Stimulated activated CD8-positive, alpha-beta memory T cell treated with anti-CD3 and anti-CD28 coated beads, Interleukin-12 subunit alpha, Interleukin-12 subunit beta, amount 100 ng/mL, for 4 hours (primary cell): Measurements from ENCODE around the gene NCEH1.

Experiments
- DNase-seq: peaks from one replicate; pipeline ENCODE4 v3.0.0-alpha.2; 2020; ENCODE audit warnings: low read depth

NCEH1 gene

DNA sequence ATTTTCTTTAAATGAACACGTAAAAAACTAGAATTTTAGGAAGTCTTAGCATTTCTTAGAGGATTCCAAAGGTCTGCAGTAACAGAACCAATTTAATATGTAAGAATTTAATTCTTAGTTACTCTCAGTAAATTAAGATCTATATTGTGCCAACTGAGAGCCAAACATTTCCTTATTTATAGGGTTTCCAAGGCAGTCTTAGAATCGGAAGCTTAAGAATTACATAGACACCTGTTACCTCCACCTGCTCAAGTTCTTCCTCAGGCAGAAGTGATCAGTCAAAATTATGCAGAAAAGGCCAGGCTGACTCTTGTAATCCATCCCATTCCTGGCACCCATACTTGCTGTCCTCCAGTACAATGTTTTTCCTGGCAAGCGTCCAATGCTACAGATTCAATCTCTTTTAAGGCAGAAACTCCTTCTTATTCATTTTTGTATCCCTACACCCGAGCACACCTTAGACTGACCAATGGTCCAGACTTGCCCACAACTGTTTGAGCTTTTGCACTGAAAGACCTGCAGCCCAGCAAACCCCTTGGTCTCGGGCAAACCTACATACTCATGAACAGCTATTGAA lies 64.3 kb downstream of the NCEH1 start:
- no peak for DNase-seq

DNA sequence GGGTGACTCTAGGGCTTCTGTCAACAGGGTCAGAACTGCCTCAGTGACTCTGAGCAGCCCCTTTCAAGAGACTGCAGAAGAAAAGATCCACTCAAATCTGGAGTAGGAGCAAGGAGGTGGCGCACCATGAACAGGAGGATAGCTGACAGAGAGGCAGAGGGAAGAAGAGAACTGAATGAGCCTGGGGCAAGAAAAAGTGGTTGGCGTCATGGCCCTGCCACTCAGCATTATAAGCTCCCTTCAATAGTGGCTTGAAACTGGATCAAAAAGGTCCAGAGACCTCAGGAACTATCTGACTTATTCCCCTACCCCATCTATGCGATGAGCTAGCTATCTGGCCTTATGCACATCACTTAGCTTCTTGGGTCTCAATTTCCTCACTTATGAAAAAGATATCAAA lies 66.6 kb downstream of the NCEH1 start:
- no peak for DNase-seq

DNA sequence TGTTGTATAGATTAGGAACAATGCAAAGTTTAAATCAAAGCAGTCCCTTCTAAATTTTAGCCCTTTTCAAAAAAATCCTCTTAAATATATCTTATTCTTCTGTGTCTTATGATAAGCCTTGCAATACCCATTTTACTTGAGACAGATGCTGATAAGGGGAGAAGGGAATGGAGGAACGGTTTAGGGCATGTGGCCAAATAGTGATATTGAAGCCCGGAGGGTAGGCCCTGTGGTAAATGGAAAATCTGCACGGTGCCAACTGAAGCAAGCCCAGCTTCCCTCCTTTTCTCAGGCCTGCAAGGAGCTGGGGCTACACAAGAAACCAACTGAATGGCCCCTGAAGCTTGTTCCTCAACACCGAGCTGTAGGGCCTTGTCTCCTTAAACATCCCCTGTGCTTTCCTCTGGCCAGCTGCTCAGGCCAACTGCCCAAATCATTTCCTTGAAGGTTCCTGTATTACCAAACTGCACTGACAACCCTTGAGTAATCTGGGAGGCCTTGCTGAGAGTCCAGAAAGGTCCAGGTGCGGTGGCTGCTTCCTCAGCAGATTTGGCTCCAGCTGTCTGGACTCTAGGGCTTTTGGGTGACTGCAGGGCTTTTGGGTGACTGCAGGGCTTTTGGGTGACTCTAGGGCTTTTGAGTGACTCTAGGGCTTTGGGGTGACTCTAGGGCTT lies 67.2 kb downstream of the NCEH1 start:
- no peak for DNase-seq

DNA sequence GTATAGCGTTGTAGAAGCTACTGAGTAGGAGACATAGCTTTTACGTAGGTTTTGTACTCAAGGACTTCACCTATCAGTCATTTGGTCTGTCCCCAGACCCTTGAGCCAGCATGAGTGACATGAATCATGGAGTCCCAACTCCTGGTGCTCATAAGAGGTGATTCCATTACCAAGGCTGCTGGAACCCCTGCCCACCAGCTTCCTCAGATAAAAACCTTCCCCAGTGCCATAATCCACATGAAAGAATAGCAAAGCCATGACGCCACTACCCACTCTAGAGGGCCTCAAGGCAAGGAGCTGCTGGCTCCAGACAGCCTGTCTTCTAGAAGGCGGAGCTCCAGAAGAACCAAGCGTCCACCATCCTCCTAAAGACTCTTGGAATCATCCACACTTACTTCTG lies 69.6 kb downstream of the NCEH1 start:
- DNase-seq = no peak

DNA sequence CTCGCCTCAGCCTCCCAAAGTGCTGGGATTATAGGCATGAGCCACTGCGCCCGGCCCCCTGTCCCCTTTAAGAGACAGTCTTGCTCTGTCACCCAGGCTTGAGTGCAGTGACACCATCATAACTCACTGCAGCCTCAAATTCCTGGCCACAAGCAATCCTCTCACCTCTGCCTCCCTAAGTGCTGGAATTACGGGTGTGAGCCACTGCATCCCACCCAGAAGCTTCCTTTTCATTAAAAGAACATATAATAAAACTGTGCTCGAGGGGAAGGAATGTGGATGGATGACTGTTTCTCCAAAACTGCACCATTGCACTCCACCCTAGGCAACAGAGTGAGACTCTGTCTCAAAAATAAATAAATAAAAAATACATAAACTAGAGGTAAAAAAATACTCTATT lies 70.1 kb downstream of the NCEH1 start:
- DNase-seq = no peak

DNA sequence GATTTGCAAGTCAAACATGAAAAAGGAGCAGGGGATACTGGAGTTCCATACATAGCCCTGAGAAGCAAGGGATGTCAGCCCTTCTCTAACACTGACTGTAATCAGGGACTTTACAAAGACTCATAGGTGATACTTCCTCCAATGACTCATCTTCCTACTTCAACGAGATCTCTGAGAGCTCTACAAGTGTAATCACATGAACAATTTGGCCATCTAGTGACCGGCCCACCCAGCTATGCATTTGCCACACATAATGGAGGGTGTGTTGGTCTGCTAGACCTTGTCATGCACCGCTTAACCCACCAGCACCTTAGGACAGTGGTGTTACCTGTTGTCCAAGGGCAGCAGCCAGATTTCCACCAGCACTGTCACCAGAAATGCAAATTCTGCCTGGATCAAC lies 75.3 kb downstream of the NCEH1 start:
- DNase-seq = no peak

DNA sequence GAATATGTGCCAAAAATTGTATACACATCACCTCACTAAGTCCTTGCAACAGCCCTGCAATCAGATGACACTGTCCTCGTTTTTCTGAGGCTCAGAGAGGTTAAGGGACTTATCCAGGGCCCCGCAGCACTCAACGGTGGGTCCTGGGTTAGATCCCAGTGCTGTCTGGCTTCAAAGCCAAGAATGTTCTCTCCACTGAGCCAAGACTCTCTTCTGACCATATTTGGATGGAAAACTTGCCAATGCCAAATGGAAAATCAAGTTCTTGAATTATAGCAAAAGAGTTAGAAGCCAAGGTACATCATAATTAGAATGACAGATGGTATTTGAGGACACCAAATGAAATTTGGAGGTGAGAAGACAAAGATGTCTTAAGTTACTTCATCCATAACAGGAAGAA lies 75.9 kb downstream of the NCEH1 start:
- no peak for DNase-seq

DNA sequence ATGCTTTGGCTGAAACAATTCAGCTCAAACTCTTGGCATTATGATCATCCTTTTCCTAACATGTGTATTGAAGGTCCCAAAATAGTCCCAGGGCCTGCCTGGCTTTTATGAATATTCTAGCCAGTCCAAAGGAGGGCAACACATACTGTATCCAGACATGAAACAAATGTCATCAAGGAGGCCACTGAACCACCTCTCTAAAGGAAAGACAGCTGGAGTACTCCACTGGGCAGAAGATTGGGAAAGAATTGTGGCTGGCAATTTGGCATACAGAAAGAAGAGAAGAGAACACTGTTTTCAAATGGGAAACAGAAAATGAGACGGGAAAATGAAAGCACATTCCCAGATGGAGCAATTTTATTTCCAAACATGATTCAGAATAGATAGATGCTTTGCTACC lies 80.6 kb downstream of the NCEH1 start:
- DNase-seq = no peak

DNA sequence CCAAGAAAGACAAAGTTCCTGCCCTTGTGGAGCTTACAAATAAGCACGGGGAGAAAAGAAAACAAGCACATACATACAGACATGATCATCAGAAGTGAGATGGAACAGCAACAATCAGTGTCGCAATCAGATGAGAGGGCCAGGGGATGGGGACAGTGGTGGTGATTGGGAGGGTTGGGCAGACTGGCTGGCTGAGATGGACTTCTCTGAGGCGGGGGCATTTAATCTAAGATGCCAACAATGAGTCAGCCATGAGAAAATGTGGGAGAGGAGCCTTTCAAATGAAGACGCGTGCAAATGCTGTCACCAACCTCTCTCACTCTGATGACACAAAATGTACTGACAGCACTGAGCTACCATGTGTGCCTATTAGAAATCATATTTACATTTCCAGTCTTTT lies 81.4 kb downstream of the NCEH1 start:
- DNase-seq = no peak

DNA sequence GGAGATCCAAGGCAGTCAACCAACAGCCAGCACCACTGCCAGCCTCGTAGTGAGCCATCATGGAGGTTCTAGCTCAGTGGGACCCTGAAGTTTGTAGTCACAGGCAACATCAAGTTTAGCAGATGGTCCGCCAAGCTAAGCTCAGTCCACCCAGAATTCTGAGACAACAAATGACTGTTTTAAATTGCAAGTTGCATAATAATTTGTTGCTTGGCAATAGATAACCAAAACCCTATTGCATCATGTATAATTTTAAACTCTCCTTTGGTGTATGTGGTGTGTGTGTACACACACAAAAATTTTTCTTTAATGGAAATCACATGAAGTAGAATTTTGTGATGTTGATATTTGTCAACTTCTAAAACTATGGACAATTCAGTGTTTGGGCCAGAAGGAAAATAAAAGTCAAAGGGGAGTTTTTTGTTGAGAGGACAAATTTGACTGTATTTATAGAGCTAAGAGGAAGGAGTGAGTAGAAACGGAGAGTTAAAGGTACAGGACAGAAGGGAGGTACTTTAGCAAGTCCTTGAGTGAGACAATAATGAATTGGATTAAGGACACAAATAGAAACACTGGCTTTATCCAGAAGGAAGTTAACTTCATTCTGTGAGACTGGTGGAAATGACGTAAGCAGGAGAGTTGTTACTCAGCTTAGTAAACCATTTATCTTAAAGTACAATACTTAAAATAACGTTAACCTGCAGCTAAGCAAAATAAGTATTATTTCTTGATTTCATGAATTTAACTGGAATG lies 83.6 kb downstream of the NCEH1 start:
- no peak for DNase-seq

DNA sequence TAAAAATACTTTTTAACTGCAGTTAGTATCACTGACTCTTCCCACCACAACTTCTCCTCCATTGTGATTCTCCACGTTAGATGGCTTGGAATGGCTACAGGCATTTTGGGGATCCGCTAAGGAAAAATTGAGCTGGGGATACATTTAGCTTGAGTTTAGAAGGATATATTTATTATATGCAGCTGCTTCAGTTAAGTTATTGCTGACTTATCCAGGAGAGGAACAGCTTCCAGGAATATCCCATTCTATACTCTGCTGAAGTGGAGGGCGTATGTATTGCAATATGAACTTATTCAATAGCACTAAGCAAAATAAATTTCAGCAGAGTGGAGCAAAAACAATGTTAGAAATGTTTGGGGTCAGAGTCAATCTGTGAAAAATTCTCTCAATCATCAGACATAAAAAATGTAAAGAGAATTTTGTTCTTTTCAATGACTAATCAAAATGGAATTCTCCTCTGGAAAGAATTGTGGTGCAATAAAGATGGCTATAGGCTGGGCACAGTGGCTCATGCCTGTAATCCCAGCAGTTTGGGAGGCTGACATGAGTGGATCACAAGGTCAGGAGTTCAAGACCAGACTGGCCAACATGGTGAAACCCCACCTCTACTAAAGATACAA lies 84.7 kb downstream of the NCEH1 start:
- no peak for DNase-seq

DNA sequence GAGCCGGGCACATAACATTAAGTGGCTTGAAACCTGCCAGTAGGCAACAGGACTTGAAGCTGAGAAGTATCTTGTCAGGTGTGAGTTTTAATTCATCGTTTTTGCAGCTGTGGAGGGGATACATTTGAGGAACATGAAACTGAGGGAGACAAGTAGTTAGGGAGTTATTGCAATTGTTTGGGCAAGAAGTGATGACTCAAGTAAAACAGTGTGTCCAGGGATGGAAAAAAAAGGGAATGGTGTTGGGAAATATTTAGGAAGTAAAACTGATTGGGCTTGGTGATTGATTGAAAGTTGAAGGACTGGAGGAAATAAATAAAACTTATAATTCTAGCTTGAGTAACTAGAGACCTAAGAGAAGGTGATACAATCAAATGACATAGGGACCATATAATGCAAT lies 85.5 kb downstream of the NCEH1 start:
- no peak for DNase-seq

DNA sequence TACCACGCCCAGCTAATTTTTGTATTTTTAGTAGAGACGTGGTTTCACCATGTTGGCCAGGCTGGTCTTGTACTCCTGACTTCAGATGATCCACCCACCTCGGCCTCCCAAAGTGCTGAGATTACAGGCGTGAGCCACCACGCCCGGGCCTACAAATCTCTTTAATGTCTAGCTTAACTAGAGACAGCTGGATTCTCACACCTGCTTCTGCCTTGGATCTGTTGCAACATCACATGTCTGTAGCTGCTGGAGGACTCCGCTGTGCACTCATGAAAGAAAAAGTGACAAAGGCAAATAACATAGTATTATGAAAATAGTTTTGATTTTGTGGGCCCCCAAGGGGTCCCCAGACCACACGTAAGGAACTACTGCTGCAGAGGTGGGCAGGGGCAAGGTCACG lies 85.9 kb downstream of the NCEH1 start:
- no peak for DNase-seq

DNA sequence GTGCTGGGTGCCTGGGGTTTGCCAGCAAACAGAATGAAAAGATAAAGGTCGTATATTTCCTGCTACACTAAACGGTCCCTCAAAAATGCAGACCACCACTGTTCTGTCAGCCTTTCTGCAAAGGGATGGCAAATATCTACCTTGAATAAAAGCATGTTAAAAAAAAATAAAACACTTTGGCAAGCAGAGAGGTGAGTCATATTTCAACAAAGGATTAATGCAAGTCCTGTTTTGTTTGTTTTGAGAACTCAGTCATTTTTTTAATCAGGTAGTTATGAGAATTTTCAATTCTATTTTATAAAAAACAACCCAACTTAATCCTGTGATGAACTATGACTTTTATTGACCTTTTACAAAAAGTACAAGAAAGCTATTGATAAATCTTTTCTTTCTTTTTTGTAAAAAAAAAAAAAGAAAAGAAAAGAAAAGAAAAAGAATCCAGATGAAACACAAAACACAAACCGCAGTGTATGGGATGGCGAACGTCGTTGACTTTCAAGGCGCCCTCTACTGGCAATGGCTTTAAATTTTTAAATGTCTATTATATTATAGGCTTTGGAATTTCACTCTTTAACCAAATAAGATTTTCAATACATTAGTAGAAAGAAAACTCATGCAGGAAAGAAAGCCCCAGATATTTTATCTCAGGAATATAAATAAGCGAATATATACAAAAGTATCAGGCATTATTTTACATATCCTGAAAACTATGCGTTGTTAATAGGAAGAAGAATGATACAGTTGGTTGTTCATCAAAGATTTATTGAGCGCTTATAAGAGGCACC lies 87.8 kb downstream of the NCEH1 start:
- no peak for DNase-seq

DNA sequence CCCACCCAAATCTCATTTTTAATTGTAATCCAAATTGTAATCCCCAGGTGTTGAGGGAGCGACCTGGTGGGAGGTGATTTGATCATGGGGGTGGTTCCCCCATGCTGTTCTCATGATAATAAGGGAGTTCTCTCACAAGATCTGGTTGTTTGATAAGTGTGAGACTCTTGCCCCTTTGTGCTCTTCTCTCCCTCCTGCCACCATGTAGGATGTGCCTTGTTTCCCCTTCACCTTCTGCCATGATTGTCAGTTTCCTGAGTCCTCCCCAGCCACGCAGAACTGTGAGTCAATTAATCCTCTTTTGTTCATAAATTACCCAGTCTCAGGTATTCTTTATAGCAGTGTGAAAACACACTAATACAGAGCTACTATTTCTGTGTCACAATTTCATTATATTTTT lies 88.7 kb downstream of the NCEH1 start:
- DNase-seq = no peak

DNA sequence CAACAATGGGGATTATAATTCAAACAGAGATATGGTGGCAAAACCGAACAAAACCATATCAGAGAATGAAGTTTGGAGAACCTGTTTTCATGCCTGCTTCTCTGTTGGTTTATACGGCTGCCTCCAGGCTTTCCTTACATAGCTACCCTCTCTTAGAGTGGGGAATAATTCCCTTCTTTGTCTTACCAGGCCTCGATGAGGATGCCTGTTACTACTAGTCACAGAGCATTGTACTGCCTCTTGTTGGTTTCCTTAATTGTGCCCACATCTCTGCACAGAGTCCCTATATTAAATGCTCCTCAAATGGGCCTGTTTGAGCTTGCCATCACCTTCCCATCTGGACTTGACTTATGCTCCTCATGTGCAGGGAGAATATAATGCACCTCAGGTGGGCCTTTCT lies 92.9 kb downstream of the NCEH1 start:
- no peak for DNase-seq

DNA sequence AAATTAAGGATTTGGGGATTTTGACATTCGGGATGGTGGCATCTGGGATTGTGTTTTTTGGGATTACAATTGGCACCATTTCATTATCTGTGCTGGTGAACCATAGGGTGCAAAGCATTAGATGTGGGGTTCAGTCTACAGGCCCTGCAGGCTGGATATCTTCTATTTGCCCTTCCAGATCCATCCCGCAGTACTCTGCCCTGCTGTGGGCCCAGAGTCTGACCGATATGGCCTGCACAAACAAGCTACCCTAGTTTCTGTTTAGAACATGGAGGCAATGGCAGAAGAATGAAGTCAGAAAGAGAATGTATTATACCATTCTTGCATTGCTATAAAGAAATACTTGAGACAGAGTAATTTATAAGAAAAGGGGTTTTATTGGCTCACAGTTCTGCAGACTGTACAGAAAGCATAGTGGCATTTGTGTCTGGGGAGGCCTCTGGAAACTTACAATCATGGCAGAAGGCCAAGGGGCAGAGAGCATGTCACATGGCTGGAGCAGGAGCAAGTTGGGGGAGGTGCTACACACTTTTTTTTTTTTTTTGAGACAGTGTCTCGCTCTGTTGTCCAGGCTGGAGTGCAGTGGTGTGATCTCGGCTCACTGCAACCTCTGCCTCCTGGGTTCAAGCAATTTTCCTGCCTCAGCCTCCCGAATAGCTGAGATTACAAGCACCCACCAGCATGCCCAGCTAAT lies 93.7 kb downstream of the NCEH1 start:
- no peak for DNase-seq

DNA sequence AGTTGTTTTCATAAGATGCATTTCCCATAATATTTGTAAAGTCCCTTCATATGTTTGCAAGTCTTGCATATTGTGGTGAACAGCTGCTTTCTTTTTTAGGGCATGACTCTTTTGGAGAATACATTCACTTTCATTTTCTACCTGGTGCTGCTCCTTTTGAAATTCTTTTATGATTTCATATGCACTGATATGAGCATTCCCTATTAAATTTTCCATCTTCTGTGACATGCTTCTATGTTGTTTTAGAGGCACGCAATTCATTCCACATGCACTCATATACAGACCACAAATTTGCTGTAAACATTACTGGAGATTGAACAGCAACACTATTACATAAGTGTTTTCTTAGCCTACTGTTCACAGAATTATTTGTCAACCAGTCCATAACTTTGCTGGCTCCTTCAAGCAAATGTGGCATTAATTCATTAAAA lies 94.8 kb downstream of the NCEH1 start:
- DNase-seq = no peak

DNA sequence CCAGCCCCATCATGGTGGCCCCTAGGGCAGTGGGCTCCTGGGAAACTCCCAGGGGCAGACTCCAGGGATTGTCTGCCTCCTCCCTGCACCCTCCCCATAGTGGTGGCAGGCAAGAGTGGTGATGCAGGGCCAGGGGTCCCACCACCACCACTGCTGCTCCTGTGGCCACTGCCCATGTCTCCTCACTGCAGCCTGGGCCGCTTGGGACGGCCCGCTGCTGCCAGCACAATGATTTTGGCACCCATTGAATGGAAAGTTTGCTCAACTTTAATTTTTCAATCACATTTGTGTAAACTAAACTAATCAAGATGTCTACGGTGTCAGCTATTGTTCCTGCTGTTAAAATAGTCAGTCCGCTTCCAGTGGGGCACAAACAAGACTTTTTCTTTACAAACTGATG lies 95.6 kb downstream of the NCEH1 start:
- no peak for DNase-seq

DNA sequence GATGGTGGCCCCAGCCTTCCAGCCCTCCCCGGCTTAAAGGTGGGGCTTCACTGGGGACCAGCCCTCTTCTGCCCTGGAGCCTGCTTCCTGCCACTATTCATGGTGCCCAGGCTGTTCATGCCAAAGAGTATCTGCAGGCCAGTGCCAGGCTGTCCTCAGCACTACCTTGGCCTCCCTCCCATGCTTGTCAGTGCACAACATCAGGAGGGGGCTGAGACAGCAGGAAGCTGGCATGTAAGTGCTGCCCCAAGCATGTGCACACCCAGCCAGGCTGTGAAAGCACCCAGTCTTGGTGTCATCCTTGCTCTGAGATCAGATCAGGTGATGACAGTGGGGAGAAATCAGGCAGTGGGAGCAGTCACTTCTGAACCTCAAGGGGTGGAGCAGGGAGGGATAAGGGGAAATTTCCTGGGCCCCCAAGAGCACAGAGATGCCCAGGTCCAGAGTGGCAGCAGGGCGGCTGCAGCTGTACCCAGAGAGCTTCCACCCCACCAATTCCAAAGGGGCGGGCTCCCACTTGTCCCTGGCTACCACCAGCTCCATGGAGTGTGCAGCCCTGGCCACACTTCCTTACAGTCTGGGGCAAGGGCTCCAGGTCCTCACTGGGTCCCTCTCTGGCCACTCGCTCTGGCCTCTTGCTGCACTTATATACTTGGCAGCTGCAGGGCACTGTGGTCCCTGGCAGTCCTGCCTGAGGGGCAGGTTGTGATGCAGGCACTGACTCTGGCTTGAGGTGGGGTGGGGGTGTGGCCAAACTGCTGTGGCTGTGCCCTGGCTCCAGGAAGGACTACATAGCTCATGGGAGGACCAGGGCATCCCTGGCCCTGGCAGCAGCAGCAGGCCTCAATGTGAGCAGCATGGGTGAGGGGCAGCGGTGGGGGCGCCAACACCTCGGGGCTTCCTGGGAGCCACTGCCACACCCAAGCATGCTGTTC lies 96.3 kb downstream of the NCEH1 start:
- DNase-seq = no peak

DNA sequence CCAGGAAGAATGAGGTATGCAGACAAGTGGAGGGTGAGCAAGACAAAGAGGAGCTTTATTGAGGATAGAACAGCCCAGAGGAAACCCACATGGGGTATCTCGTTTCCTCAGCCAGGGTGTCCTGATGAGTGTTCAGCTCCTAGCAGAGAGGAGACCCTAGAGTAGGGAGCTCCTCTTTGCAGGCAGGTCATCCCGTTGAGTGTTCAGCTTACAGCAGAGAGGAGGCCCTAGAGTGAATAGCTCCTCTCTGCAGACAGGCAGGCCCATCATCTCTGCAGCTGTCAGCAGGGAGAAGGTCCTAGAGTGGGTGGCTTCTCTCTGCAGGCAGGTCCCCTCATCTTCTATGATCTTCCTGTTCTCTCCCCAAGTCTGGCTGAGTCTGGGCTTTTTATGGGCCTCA lies 97.0 kb downstream of the NCEH1 start:
- DNase-seq = no peak
